OCI-LY3 (cell line): ENCODE data around the gene TAF1B.
A peak's percentile ranks its signal among the peaks of the same experiment; 100 is the strongest.

ENCODE experiments used
- H2AFZ ChIP-seq: fragments of 200-600, 300-600 bp; shearing (Covaris generic); 2 replicates; pipeline ENCODE4 v1.6.0; 2014; ENCODE audit warnings: antibody characterized with exemption, low read depth, low read length
- H3K27ac ChIP-seq: fragments of 200-600, 300-600 bp; sonication (generic); 2 replicates; pipeline ENCODE4 v1.5.1; 2014; ENCODE audit warnings: mild to moderate bottlenecking, low read length, moderate library complexity, mixed read lengths
- H3K27me3 ChIP-seq: fragments of 200-600, 300-600 bp; sonication (generic); 2 replicates; pipeline ENCODE4 v1.6.1; 2014; ENCODE audit warnings: low read depth, low read length, mixed read lengths
- H3K36me3 ChIP-seq: fragments of 200-600, 300-600 bp; sonication (generic); replicated peaks from 2 replicates; pipeline ENCODE3; 2014; ENCODE audit warnings: low read depth, low read length, mixed read lengths
- H3K4me1 ChIP-seq: fragments of 300-600, 200-600 bp; sonication (generic); 2 replicates; pipeline ENCODE4 v1.6.1; 2014; ENCODE audit warnings: low read length, mixed read lengths
- H3K4me2 ChIP-seq: fragments of 200-600, 300-600 bp; sonication (generic); 2 replicates; pipeline ENCODE4 v1.6.1; 2014; ENCODE audit warnings: low read length, mixed read lengths
- H3K4me3 ChIP-seq: fragments of 300-600, 200-600 bp; sonication (generic); 2 replicates; pipeline ENCODE4 v1.5.1; 2014; ENCODE audit warnings: antibody characterized with exemption, mild to moderate bottlenecking, low read length, moderate library complexity
- H3K79me2 ChIP-seq: fragments of 300-600, 200-600 bp; shearing (Covaris generic); 2 replicates; pipeline ENCODE4 v1.6.1; 2014; ENCODE audit warnings: mild to moderate bottlenecking, low read length, mixed read lengths
- H3K9ac ChIP-seq: fragments of 300-600, 200-600 bp; shearing (Covaris generic); 2 replicates; pipeline ENCODE4 v1.6.0; 2014; ENCODE audit warnings: mild to moderate bottlenecking, low read length, moderate library complexity
- H3K9me3 ChIP-seq: fragments of 200-600, 300-600 bp; shearing (Covaris generic); 2 replicates; pipeline ENCODE4 v1.6.1; 2014; ENCODE audit warnings: low read length, mixed read lengths; ENCODE audit not compliant: insufficient read depth
- H4K20me1 ChIP-seq: fragments of 200-600, 300-600 bp; sonication (generic); 2 replicates; pipeline ENCODE4 v1.6.1; 2016; ENCODE audit warnings: low read length, mixed read lengths; ENCODE audit not compliant: insufficient read depth
- EZH2phosphoT487 ChIP-seq: fragments of 200-600 bp; shearing (Covaris generic); IDR thresholded peaks from 2 replicates; pipeline ENCODE4 v1.6.1; 2018; ENCODE audit warnings: antibody characterized with exemption, mixed run types, low read depth
- TF ChIP-seq, protein P1 (sequence below): fragments of 200-600, 300-600 bp; sonication (generic); IDR thresholded peaks from 2 replicates; pipeline ENCODE4 v1.5.1; 2014; ENCODE audit warnings: antibody characterized with exemption, low read length, low read depth

Gene TAF1B

GRCh38 chr2:9800975-9801726 is 42.1 kb upstream of the TAF1B start:
- Histone ChIP-seq H3K9me3 (no peaks in the 10 kb centered on the region), H2AFZ (peak overlapping the region; percentile 64; the same call in 1 of the 2 replicates), H3K4me1 (peaks cover 27% of the 10 kb centered on the region), H3K79me2 (no peaks in the 10 kb centered on the region), H3K27me3 (no peaks in the 10 kb centered on the region; the same call in 1 of the 2 replicates), H3K4me3 (peak overlapping the region; percentile 17; the same call in 1 of the 2 replicates), H3K4me2 (peak overlapping the region; percentile 53), H3K36me3 (no peaks in the 10 kb centered on the region), H4K20me1 (no peaks in the 10 kb centered on the region), H3K9ac (no peak overlapping the region; the same call in 1 of the 2 replicates), H3K27ac (no peak overlapping the region)
- TF ChIP-seq EZH2phosphoT487 = no peak
- TF ChIP-seq, protein P1, sequence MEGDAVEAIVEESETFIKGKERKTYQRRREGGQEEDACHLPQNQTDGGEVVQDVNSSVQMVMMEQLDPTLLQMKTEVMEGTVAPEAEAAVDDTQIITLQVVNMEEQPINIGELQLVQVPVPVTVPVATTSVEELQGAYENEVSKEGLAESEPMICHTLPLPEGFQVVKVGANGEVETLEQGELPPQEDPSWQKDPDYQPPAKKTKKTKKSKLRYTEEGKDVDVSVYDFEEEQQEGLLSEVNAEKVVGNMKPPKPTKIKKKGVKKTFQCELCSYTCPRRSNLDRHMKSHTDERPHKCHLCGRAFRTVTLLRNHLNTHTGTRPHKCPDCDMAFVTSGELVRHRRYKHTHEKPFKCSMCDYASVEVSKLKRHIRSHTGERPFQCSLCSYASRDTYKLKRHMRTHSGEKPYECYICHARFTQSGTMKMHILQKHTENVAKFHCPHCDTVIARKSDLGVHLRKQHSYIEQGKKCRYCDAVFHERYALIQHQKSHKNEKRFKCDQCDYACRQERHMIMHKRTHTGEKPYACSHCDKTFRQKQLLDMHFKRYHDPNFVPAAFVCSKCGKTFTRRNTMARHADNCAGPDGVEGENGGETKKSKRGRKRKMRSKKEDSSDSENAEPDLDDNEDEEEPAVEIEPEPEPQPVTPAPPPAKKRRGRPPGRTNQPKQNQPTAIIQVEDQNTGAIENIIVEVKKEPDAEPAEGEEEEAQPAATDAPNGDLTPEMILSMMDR = no peak

GRCh38 chr2:9802576-9802993 is 40.7 kb upstream of the TAF1B start:
- no peaks in the 10 kb centered on the region; the same call in 1 of the 2 replicates for H3K27me3 ChIP-seq
- H3K4me2 ChIP-seq = no peak overlapping the region
- no peak overlapping the region for H3K9ac ChIP-seq
- no peak overlapping the region for H3K4me3 ChIP-seq
- no peak for TF ChIP-seq EZH2phosphoT487
- TF ChIP-seq, protein P1 = no peak
- no peak overlapping the region for H3K27ac ChIP-seq
- peaks cover 27% of the 10 kb centered on the region for H3K4me1 ChIP-seq
- no peak overlapping the region for H2AFZ ChIP-seq
- H3K9me3 ChIP-seq = no peaks in the 10 kb centered on the region
- no peaks in the 10 kb centered on the region for H3K36me3 ChIP-seq
- no peaks in the 10 kb centered on the region for H3K79me2 ChIP-seq
- H4K20me1 ChIP-seq = no peaks in the 10 kb centered on the region

GRCh38 chr2:9803023-9803805 is 40.1 kb upstream of the TAF1B start:
- Histone ChIP-seq H2AFZ (no peak overlapping the region), H3K27ac (no peak overlapping the region), H3K36me3 (no peaks in the 10 kb centered on the region), H3K9me3 (no peaks in the 10 kb centered on the region), H3K9ac (no peak overlapping the region), H3K4me2 (no peak overlapping the region), H4K20me1 (no peaks in the 10 kb centered on the region), H3K4me3 (no peak overlapping the region), H3K4me1 (peaks cover 27% of the 10 kb centered on the region), H3K79me2 (no peaks in the 10 kb centered on the region), H3K27me3 (no peaks in the 10 kb centered on the region; the same call in 1 of the 2 replicates)
- TF ChIP-seq, protein P1 = no peak
- no peak for TF ChIP-seq EZH2phosphoT487
